HG02973 (cell line): Measurements from ENCODE around the gene NCK2.
"Not testable (repeated sequence)": the region's sequence is repeated elsewhere in the genome, so short reads cannot be mapped to it uniquely, and the experiment has no call there.

Source experiments
- ATAC-seq: cut with Tn5 transposase; IDR thresholded peaks from one replicate; pipeline ENCODE4 v1.9.1; 2021; ENCODE audit warnings: moderate library complexity; ENCODE audit not compliant: unreplicated experiment

Gene NCK2

DNA sequence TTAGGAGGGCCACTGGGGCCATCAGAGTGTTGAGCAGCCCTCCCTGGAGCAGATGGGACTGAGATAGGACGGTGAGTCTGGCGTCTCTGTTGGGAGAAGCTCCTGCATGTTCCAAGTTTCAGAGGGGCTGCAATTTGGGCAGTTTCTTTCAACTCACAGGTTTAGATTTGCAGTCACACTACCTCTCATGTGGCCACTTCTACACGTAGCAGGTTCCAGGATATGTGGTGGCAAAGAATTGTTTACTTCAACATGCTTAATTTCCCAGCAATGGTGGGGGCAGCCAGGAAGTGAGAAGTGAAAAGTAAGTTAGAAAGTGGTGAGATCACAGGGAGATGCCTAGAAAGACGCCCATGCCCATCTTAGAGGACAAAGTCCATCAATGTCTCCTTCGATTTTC is 9.3 kb downstream of the NCK2 start:
- no peak for ATAC-seq

DNA sequence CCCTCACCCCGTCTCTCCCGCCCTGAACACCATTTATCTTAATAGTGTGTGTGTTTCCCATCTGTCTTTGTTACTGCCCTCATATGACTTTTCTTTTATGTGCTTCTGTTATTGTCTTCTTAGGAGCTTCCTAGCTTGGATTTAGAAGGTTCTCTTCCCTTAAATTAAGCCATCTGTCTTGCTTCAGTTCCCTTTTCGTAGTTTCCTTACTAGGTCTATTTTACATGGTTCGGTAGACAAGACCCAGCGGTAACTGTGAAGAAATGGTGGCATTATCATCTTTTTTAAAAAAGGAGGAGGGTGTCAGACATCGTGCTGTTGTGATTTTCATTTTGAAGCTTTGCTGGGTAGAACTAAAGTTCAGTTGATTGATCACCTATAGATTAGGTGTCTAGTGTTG is 10.3 kb downstream of the NCK2 start:
- no peak for ATAC-seq

DNA sequence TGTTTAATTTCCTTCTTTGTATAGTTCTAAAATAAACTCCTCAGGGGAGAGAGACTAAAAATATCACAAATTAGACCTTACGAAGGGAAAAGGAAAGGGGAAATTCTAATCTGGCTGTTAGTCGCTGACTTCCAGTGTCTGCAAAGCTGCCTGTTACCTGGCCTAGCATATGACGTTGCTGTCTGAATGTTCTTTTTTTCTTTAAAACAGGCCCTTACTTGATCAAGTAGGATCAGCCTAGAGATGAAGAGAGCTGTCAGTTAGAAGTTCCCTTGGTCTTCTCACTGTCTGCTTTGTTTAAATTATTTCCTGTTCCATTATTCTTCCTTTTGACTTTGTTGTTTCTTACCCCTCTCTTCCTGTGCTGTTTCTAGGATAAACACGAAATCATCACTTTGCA is 11.2 kb downstream of the NCK2 start:
- no peak for ATAC-seq

DNA sequence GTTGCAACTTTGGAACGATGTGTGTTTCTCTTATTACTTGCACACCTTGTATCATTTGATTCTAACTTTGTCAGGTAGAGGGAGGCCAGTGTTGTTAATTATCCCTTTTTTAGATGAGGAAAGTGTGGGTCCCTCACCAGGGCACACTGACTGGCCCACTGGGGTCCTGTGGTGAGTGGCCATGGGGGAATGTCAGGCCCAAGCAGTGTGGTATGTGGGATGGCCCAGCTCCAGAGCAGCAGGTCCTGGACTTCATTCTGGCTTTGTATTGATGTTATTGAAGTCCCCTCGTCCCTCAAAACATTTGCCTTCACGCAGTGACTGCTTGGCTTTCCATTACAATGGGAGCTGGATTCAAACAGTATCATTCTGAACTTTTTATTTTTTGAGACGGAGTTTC is 11.7 kb downstream of the NCK2 start:
- no peak for ATAC-seq

DNA sequence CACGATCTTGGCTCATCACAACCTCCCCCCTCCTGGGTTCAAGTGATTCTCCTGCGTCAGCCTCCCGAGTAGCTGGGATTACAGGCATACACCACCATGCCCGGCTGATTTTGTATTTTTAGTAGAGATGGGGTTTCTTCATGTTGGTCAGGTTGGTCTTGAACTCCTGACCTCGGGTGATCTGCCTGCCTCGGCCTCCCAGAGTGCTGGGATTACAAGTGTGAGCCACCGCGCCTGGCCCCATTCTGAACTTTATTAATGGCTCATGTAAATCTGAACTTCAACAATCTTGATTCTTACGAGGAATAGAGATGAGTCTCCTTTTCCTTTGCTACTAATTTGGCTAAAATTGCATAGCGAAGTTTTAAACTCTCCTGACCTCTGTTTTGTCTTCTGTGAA is 12.2 kb downstream of the NCK2 start:
- not testable (repeated sequence) for ATAC-seq

DNA sequence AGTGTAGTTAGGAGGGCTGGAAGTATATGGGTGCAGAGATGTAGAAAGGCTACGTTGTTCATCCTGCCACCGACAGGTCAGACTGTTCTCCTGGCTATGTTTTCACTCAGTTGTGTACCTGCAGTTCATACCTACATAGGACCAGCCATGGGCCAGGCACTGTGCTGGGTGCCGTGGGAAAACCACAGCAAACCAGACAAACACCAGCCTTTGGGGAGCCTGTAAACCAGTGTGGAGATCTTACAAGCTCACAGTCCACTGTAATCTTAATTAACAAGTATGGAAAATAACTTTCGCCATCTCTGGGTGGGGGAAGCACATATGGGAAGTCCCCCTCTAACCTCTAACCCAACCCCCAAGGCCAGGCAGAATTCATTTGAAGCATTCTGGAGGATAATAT is 12.7 kb downstream of the NCK2 start:
- no peak for ATAC-seq

DNA sequence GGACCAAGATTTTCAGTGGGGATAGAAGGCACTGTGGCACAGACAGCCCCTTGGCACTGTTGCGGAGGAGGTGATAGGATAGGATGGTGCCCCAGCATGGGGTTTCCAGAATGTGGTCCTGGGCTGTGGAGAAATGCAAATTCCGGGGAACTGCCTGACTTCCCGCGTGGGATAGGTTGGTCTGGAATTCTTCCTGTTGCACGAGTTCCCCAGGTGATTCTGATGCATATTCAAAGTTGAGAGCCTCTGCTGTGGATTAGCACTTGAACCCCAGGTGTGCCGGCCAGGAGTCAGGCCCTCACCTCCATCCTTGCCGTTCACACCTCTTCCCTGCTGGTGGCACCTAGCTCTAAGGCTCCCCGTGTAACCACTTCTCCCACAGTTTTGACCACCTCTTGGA is 15.5 kb downstream of the NCK2 start:
- no peak for ATAC-seq

DNA sequence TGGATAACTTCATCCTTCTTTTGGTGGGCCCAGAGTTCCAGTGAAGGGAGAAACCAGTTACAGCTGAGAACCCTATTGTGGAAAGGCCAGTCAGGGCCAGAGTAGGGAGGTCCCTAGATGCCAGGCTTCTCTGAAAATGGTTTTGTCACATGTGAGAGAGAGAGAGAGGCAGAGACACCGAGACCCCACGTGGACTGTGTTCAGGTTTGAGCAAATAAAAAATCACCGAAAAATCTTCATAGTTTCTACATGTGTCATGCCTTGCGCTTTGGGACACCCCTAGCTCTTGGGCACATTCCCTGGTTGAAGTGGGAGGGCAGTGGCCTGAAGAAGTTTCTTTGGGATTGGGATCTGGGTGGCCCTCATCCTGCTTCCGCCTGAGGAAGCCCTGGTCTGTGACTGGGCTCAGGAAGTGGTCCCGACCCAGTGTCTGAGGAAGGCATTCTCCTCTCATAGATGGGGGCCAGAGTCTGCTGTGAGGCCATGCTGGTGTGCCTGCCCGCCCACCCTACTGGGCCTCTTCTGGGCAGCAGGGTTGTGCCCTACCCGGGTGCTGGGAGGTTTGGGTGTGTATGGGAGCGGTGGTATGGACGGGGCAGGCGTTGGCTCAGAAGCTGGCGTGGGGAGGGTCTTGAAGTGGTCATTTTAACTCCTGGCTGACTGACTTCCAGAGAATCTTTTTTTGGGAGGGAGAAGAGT is 16.1 kb downstream of the NCK2 start:
- ATAC-seq: no peak

DNA sequence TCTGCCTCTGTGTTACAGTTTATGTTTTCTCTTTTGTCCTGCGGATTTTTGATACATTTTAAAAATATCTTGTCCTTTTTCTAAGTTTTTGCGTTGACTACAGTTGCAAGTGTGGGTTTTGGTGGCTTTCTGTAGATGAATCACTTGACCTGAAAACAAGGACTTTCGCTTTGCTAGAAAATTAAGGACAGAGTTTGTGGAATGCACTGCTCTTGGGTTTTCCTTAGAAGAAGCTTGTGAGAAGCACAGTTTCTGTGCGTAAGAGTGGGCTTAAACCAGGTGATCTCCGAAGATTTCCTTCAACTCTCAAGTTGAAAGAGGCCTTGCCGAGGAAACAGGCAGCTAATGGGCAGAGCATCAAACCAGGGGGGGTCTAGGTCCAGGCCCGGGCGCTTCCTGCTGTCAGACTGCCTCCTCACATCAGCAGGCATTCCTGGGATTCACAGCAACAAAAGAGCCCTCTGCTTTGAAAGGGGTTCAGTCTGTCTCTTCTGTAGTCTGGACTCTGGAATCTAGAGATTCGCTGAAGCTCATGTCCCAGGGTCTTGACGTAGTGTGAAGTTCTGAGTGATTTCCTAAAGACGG is 17.3 kb downstream of the NCK2 start:
- no peak for ATAC-seq

GRCh38 chr2:105763076-105763475 is 18.4 kb downstream of the NCK2 start:
- no peak for ATAC-seq

DNA sequence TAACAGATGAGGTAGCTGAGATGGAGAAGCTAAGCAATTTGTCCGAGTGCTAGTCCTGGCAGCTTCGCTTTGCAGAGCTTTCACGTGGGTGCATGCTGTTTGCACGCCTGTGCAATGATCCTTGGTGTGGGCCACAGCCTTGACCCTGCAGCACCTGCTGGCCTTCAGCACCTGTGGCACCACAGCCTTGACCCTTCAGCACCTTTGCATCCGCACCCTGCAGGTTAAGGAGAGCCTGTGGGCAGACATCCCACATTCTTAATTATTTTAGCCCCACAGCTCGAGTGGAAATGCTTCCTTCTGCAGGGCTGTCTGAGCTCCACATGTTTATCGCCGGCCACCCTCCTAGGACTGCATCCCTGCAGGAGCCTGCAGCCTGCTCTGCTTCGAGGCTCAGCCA is 19.3 kb downstream of the NCK2 start:
- no peak for ATAC-seq

GRCh38 chr2:105765415-105766299 is 20.9 kb downstream of the NCK2 start:
- ATAC-seq: no peak

GRCh38 chr2:105766300-105766866 is 21.7 kb downstream of the NCK2 start:
- ATAC-seq: no peak

DNA sequence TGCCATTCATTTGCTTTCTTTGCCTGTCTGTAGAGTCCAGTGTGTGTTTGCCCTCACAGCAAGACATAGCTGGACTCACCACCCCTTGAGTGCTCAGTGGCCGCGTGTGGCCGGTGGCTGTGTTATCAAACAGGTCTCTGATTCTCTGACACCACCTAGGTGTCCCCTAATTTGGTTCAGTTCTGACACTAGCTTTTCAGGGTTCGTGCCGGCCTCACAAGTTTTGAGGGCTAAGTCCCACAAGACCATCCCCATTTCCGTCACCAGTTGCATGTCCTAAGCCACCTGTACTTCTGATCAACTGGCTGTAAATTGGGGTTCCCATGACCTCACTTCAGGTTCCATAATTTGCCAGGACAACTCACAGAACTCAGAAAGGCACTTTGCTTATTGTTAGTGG is 23.5 kb downstream of the NCK2 start:
- ATAC-seq: no peak

DNA sequence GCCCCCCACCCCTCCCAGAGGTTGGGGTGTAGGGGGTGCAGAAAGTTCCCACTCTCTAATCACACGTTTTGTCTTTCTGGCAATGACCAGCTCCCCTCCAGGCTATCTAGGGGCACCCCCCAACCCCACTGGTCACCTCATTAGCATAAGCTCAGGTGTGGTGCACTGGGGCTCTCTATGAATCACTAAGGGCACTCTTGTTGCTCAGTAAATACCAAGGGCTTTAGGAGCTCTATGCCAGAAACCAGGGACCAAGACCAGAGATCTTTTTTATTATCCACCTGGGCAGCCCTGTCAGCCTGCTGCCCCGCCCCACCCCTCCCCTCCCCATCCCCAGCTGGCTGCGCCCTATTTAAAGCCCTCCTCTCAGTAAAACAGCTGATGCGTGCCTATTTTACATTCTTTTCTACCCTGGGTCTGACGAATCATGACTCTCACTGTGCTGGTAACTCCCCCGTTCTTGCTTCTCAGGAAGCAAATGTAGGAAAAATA is 24.3 kb downstream of the NCK2 start:
- no peak for ATAC-seq

DNA sequence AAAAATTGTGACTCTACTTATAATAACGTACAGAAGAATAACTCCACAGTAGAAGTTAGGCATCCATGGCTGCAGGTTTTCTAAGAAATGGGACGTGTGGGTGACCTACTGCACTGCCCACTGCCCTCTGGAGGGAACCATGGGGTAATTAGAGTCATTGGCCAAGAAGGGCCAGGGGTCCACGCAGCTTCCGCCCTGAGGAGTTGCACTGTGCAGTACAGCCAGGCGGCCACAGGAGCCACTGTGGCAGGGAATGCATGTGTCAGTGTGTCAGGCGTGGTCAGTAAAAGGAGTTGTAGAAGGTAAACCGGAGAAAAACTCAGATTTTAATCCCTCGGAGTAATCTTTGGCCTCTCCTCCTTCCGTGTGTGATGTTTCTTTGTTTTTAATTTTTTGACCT is 24.8 kb downstream of the NCK2 start:
- no peak for ATAC-seq

DNA sequence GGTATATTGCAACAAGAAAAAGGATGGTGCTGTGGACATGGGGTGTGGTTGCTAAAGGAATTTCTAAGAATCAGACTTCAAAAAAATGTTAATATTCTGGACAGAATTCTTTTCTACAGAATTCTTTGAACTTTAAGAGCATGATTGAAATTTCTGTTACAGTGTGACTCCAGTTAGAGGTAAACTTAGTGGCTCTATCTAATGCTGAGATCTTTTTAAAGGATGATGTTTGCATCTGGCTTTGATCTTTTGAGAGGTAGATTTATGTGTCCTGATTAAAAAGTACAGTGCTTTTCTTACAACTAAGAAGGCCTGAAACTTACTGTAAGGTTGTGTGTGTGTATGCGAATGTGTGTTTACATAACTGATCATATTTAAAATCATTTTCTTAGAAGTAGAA is 25.4 kb downstream of the NCK2 start:
- no peak for ATAC-seq

DNA sequence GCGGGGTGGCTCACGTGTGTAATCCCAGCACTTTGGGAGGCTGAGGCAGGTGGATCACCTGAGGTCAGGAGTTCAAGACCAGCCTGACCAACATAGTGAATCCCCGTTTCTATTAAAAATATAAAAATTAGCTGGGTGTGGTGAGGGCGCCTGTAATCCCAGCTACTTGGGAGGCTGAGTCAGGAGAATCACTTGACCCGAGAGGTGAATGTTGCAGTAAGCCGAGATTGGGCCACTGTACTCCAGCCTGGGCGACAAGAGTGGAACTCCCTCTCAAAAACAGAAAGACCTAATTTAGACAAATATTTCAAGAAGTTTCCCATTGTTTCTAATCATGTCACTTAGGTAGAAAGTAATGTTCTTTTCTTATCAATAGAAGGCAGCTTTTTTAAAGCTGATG is 26.6 kb downstream of the NCK2 start:
- ATAC-seq: not testable (repeated sequence)

DNA sequence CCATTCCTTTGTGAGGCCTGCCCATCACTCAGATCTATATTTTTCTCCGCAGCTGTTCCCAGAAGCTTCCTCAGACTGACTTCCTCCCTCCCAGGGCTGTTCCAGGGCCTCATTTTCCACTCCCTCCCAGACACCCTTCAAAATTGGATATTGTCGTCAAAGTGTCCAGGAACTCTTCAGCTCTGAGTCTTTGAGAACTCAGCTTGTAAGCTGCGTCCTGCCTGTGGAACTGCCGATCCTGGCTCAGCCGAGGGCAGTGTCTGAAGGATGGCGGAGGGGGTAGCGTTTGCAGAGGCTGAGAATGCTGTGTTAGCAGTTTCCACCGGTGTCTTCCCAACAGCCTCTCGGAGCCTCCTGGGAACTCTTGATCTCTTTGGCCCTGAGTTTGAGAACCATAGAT is 27.1 kb downstream of the NCK2 start:
- ATAC-seq: no peak

GRCh38 chr2:105772362-105772761 is 27.6 kb downstream of the NCK2 start:
- no peak for ATAC-seq

DNA sequence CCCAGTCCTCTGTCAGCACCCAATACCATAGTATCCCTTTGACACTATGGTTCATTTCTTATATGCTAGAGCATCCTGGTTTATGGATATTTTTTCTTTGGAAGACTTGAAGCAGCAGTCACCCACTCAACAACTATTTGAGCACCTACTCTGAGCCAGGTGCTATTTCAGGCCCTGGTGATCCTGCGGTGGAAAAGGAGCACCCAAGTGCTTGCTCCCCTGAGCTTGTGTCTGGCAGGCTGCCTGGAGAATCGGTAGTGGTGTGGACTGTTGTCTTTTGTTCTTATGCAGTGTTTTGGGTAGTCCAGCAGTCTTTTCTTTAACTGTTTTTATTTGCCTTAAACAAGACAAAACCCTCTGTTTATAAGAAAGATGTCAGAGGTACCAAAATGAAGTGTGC is 28.9 kb downstream of the NCK2 start:
- ATAC-seq: no peak
